HEK293 (cell line): ENCODE measurements around the gene SAT1.

Experiments used
- GLIS2 ChIP-seq: fragments of 450-650 bp; formaldehyde crosslinking; IDR thresholded peaks from 2 replicates; pipeline ENCODE4 v1.5.1; 2016; ENCODE audit warnings: missing biosample characterization, missing genetic modification characterization
- HOXD13 ChIP-seq: sonication (generic); formaldehyde crosslinking; IDR thresholded peaks from 2 replicates; pipeline ENCODE4 v1.8.0; 2022; ENCODE audit warnings: missing genetic modification reagents, borderline replicate concordance
- IKZF3 ChIP-seq: fragments of 450-650 bp; IDR thresholded peaks from 2 replicates; pipeline ENCODE4 v1.5.0; 2018; ENCODE audit warnings: missing biosample characterization, mild to moderate bottlenecking, missing genetic modification characterization, moderate library complexity
- OSR2 ChIP-seq: fragments of 450-650 bp; formaldehyde crosslinking; IDR thresholded peaks from 2 replicates; pipeline ENCODE4 v1.5.1; 2016; ENCODE audit warnings: missing biosample characterization, missing genetic modification characterization
- PRDM10 ChIP-seq: fragments of 450-650 bp; formaldehyde crosslinking; IDR thresholded peaks from 2 replicates; pipeline ENCODE4 v1.5.1; 2016; ENCODE audit warnings: missing biosample characterization, missing genetic modification characterization
- REST ChIP-seq: fragments of 450-650 bp; formaldehyde crosslinking; IDR thresholded peaks from 2 replicates; pipeline ENCODE4 v1.5.1; 2016; ENCODE audit warnings: missing biosample characterization, missing genetic modification characterization
- SALL2 ChIP-seq: fragments of 450-650 bp; formaldehyde crosslinking; IDR thresholded peaks from 2 replicates; pipeline ENCODE4 v1.5.0; 2017; ENCODE audit warnings: missing biosample characterization, mild to moderate bottlenecking, missing genetic modification characterization, borderline replicate concordance
- SCRT2 ChIP-seq: fragments of 450-650 bp; formaldehyde crosslinking; IDR thresholded peaks from 2 replicates; pipeline ENCODE4 v1.5.1; 2016; ENCODE audit warnings: missing biosample characterization, missing genetic modification characterization
- ZBTB17 ChIP-seq: fragments of 450-650 bp; formaldehyde crosslinking; IDR thresholded peaks from 2 replicates; pipeline ENCODE4 v1.5.1; 2016; ENCODE audit warnings: missing biosample characterization, missing genetic modification characterization
- ZBTB21 ChIP-seq: fragments of 450-650 bp; formaldehyde crosslinking; IDR thresholded peaks from 2 replicates; pipeline ENCODE4 v1.5.1; 2017; ENCODE audit warnings: missing biosample characterization, missing genetic modification characterization
- ZBTB44 ChIP-seq: fragments of 450-650 bp; IDR thresholded peaks from 2 replicates; pipeline ENCODE4 v1.5.1; 2018; ENCODE audit warnings: missing biosample characterization, mild to moderate bottlenecking, missing genetic modification characterization
- ZFP41 ChIP-seq: fragments of 450-650 bp; formaldehyde crosslinking; IDR thresholded peaks from 2 replicates; pipeline ENCODE4 v1.5.1; 2016; ENCODE audit warnings: missing biosample characterization, missing genetic modification characterization, borderline replicate concordance
- ZFP69B ChIP-seq: fragments of 450-650 bp; formaldehyde crosslinking; IDR thresholded peaks from 2 replicates; pipeline ENCODE4 v1.5.1; 2016; ENCODE audit warnings: missing biosample characterization, missing genetic modification characterization
- ZNF248 ChIP-seq: fragments of 450-650 bp; formaldehyde crosslinking; IDR thresholded peaks from 2 replicates; pipeline ENCODE4 v1.5.1; 2017; ENCODE audit warnings: missing biosample characterization, missing genetic modification characterization
- ZNF311 ChIP-seq: fragments of 450-650 bp; formaldehyde crosslinking; IDR thresholded peaks from 2 replicates; pipeline ENCODE4 v1.5.1; 2017; ENCODE audit warnings: missing biosample characterization, missing genetic modification characterization, borderline replicate concordance
- ZNF354C ChIP-seq: fragments of 450-650 bp; formaldehyde crosslinking; IDR thresholded peaks from 2 replicates; pipeline ENCODE4 v1.5.1; 2016; ENCODE audit warnings: missing biosample characterization, missing genetic modification characterization, low read depth, borderline replicate concordance
- ZNF362 ChIP-seq: fragments of 450-650 bp; formaldehyde crosslinking; IDR thresholded peaks from 2 replicates; pipeline ENCODE4 v1.5.1; 2016; ENCODE audit warnings: missing biosample characterization, missing genetic modification characterization
- ZNF366 ChIP-seq: fragments of 450-650 bp; formaldehyde crosslinking; conservative IDR thresholded peaks from 2 replicates; pipeline ENCODE4 v1.5.1; 2016; ENCODE audit warnings: missing biosample characterization, missing genetic modification characterization
- ZNF394 ChIP-seq: fragments of 450-650 bp; formaldehyde crosslinking; IDR thresholded peaks from 2 replicates; pipeline ENCODE4 v1.5.1; 2016; ENCODE audit warnings: missing biosample characterization, missing genetic modification characterization, mild to moderate bottlenecking, moderate library complexity, borderline replicate concordance
- ZNF521 ChIP-seq: fragments of 450-650 bp; formaldehyde crosslinking; IDR thresholded peaks from 2 replicates; pipeline ENCODE4 v1.5.1; 2017; ENCODE audit warnings: missing biosample characterization, mild to moderate bottlenecking, missing genetic modification characterization
- ZNF571 ChIP-seq: fragments of 450-650 bp; formaldehyde crosslinking; IDR thresholded peaks from 2 replicates; pipeline ENCODE4 v1.5.0; 2017; ENCODE audit warnings: missing biosample characterization, missing genetic modification characterization
- ZNF596 ChIP-seq: fragments of 450-650 bp; IDR thresholded peaks from 2 replicates; pipeline ENCODE4 v1.5.0; 2018; ENCODE audit warnings: missing biosample characterization, mild to moderate bottlenecking, missing genetic modification characterization, moderate library complexity
- ZNF654 ChIP-seq: fragments of 450-650 bp; formaldehyde crosslinking; IDR thresholded peaks from 2 replicates; pipeline ENCODE4 v1.5.1; 2016; ENCODE audit warnings: low read depth, missing biosample characterization, missing genetic modification characterization
- ZNF76 ChIP-seq: fragments of 450-650 bp; formaldehyde crosslinking; IDR thresholded peaks from 2 replicates; pipeline ENCODE4; 2016; ENCODE audit warnings: low read depth, missing biosample characterization, missing genetic modification characterization, borderline replicate concordance
- ZSCAN18 ChIP-seq: fragments of 450-650 bp; formaldehyde crosslinking; IDR thresholded peaks from 2 replicates; pipeline ENCODE4 v1.5.1; 2016; ENCODE audit warnings: missing biosample characterization, missing genetic modification characterization
- ZSCAN23 ChIP-seq: fragments of 450-650 bp; formaldehyde crosslinking; IDR thresholded peaks from 2 replicates; pipeline ENCODE4 v1.5.1; 2016; ENCODE audit warnings: missing biosample characterization, missing genetic modification characterization
- ZSCAN30 ChIP-seq: fragments of 450-650 bp; IDR thresholded peaks from 2 replicates; pipeline ENCODE4 v1.5.1; 2018; ENCODE audit warnings: missing biosample characterization, mild to moderate bottlenecking, missing genetic modification characterization, moderate library complexity
- ZSCAN5A ChIP-seq: fragments of 450-650 bp; formaldehyde crosslinking; IDR thresholded peaks from 2 replicates; pipeline ENCODE4 v1.5.1; 2016; ENCODE audit warnings: missing biosample characterization, missing genetic modification characterization

SAT1 gene

GRCh38 chrX:23822397-23822796 is 39.4 kb downstream of the SAT1 start (continued):
- TF ChIP-seq ZNF311 (tag by site-specific recombination) (no peak), HOXD13 (CRISPR knock-in tag) (peak; percentile 27; the same call in 1 of the 2 replicates), OSR2 (no peak), ZNF76 (tag by site-specific recombination) (no peak), SALL2 (tag by site-specific recombination) (no peak), ZFP69B (no peak), IKZF3 (tag by site-specific recombination) (peak; percentile 65; the same call in 1 of the 2 replicates), ZNF596 (tag by site-specific recombination) (0 out of 2 replicates have a peak, but pooled peaks have one; percentile 14), ZBTB21 (tag by site-specific recombination) (peak; percentile 79), REST (tag by site-specific recombination) (no peak), ZNF394 (tag by site-specific recombination) (peak; percentile 11; the same call in 1 of the 2 replicates), PRDM10 (tag by site-specific recombination) (peak; percentile 48; the same call in 1 of the 2 replicates), ZNF521 (no peak), ZNF571 (tag by site-specific recombination) (no peak), ZSCAN18 (tag by site-specific recombination) (no peak), ZBTB44 (tag by site-specific recombination) (no peak), ZNF366 (tag by site-specific recombination) (peak; percentile 65), ZNF654 (tag by site-specific recombination) (no peak), SCRT2 (tag by site-specific recombination) (no peak), ZFP41 (tag by site-specific recombination) (no peak), ZSCAN30 (tag by site-specific recombination) (no peak; the same call in 1 of the 2 replicates), ZNF362 (no peak; the same call in 1 of the 2 replicates), ZNF354C (tag by site-specific recombination) (no peak), ZSCAN5A (tag by site-specific recombination) (no peak), GLIS2 (no peak), ZSCAN23 (tag by site-specific recombination) (no peak), ZNF248 (tag by site-specific recombination) (no peak), ZBTB17 (tag by site-specific recombination) (peak; percentile 47; the same call in 1 of the 2 replicates)
